ENCODE data around the gene MYO18B.

- TF ChIP-seq GABPA (IDR thresholded peaks at IDR 0.05; ENCODE audit: low read depth) (no peak), CTCF (IDR thresholded peaks at IDR 0.05; ENCODE audit: insufficient read depth, low read length) (no peak), POLR2AphosphoS5 (IDR thresholded peaks at IDR 0.05; ENCODE audit: low read depth) (no peak)
Observed at GRCh38 chr22:25747245-25747944, 5.4 kb downstream of the MYO18B start.
